Endothelial cell of umbilical vein (primary cell): ENCODE measurements around the gene SEPTIN5. TPM values are rescaled to one million over a fixed set of nuclear protein-coding genes. Genes with fewer than 3 reads are reported as not detected.

Experiments
- BruUV-seq: library from RNA; stranded (reverse); fragments of 400-500 nt; replicated peaks from 2 replicates; lab custom pipeline; 2021; lab: Mats Ljungman, UMichigan
- CTCF ChIA-PET: fragments of 300-600, 350-600 bp; sonication (Branson Sonifier 250); formaldehyde crosslinking; loops from one replicate; lab custom pipeline; 2021; ENCODE audit warnings: antibody characterized with exemption, inconsistent platforms; lab: Charles Lee
- POLR2A ChIA-PET: fragments of 300-600, 350-600 bp; sonication (Branson Sonifier 250); formaldehyde crosslinking; loops from one replicate; lab custom pipeline; 2021; ENCODE audit warnings: antibody characterized with exemption, inconsistent platforms; lab: Charles Lee
- DNase-seq: peaks from one replicate; pipeline ENCODE4 v3.0.0-alpha.2; 2011; ENCODE audit warnings: low read depth, low spot score
- FAIRE-seq: peaks from 2 replicates; lab custom pipeline; 2011; peaks lifted over from hg19 to GRCh38; lab: Jason Lieb, UNC
- H2AFZ ChIP-seq: 2 replicates; pipeline ENCODE4 v1.6.0; 2012; ENCODE audit warnings: low read depth, low read length, control low read depth, inconsistent platforms
- H3K27ac ChIP-seq: 2 replicates; pipeline ENCODE4 v1.5.1; 2011; ENCODE audit warnings: low read depth, mild to moderate bottlenecking, control low read depth, low read length, moderate library complexity; ENCODE audit not compliant: insufficient read depth
- H3K27me3 ChIP-seq, 2 experiments: 2 replicates each; pipeline versions ENCODE4 v1.6.0 to v1.6.1; 2011; ENCODE audit warnings: low read length in 2 of 2, mixed read lengths in 1 of 2; ENCODE audit not compliant: control insufficient read depth in 2 of 2, insufficient read depth in 2 of 2
- H3K36me3 ChIP-seq, 2 experiments: 2 replicates in 1 of 2; 3 replicates in 1 of 2; pipeline ENCODE4 v1.5.1; 2011; ENCODE audit warnings: low read length in 2 of 2, mild to moderate bottlenecking in 1 of 2, moderate library complexity in 1 of 2; ENCODE audit not compliant: control insufficient read depth in 2 of 2, insufficient read depth in 2 of 2; ENCODE audit errors: extremely low read depth in 1 of 2
- H3K4me1 ChIP-seq: 3 replicates; pipeline ENCODE4 v1.5.1; 2011; ENCODE audit warnings: mild to moderate bottlenecking, low read length; ENCODE audit not compliant: control insufficient read depth, insufficient read depth; ENCODE audit errors: extremely low read depth
- H3K4me2 ChIP-seq: 2 replicates; pipeline ENCODE4 v1.6.1; 2011; ENCODE audit warnings: low read length, control low read depth, mixed read lengths; ENCODE audit not compliant: insufficient read depth
- H3K4me3 ChIP-seq, 3 experiments: fragments of 200-600 bp in 1 of 3; sonication (generic), shearing (Covaris generic) in 1 of 3; replicated peaks in 1 of 3; 2 replicates each; pipeline ENCODE4 v1.5.1; 2011 to 2016; ENCODE audit warnings: control low read depth in 3 of 3, low read length in 3 of 3, mild to moderate bottlenecking in 2 of 3, inconsistent platforms in 1 of 3, low read depth in 1 of 3, moderate library complexity in 1 of 3; ENCODE audit not compliant: insufficient read depth in 1 of 3
- H3K79me2 ChIP-seq: 2 replicates; pipeline ENCODE4 v1.6.0; 2012; ENCODE audit warnings: low read length, inconsistent platforms; ENCODE audit not compliant: control insufficient read depth, insufficient read depth
- H3K9ac ChIP-seq: replicated peaks from 2 replicates; pipeline ENCODE3; 2011; ENCODE audit warnings: low read length, control low read depth; ENCODE audit not compliant: insufficient read depth; ENCODE audit errors: extremely low read depth
- H3K9me1 ChIP-seq: replicated peaks from 3 replicates; pipeline ENCODE4 v1.6.0; 2011; ENCODE audit warnings: mild to moderate bottlenecking, low read length; ENCODE audit not compliant: control insufficient read depth, insufficient read depth; ENCODE audit errors: extremely low read depth
- H3K9me3 ChIP-seq: replicated peaks from 2 replicates; pipeline ENCODE4 v1.5.1; 2012; ENCODE audit warnings: low read length, inconsistent platforms; ENCODE audit not compliant: control insufficient read depth, insufficient read depth
- H4K20me1 ChIP-seq: replicated peaks from 2 replicates; pipeline ENCODE3; 2011; ENCODE audit warnings: mild to moderate bottlenecking, low read length; ENCODE audit not compliant: control insufficient read depth, insufficient read depth; ENCODE audit errors: extremely low read depth
- EZH2 ChIP-seq: IDR thresholded peaks from 2 replicates; pipeline ENCODE4 v1.6.1; 2012; ENCODE audit warnings: borderline replicate concordance, low read depth, mild to moderate bottlenecking, moderate library complexity, low read length, inconsistent platforms; ENCODE audit not compliant: severe bottlenecking
- FOS ChIP-seq: IDR thresholded peaks from 2 replicates; pipeline ENCODE4 v1.6.1; 2011; ENCODE audit warnings: mild to moderate bottlenecking, low read length, moderate library complexity, borderline replicate concordance; ENCODE audit not compliant: insufficient read depth
- JUN ChIP-seq: IDR thresholded peaks from 2 replicates; pipeline ENCODE4 v1.6.1; 2011; ENCODE audit warnings: borderline replicate concordance, low read depth; ENCODE audit not compliant: insufficient read length, insufficient read depth
- MYC ChIP-seq: IDR thresholded peaks from one replicate; pipeline ENCODE4 v1.6.1; 2011; ENCODE audit warnings: mild to moderate bottlenecking, low read depth, low read length
- POLR2A ChIP-seq: IDR thresholded peaks from 2 replicates; pipeline ENCODE4 v1.6.1; 2012; ENCODE audit warnings: low read depth, mild to moderate bottlenecking, control low read depth, low read length
- POLR2AphosphoS5 ChIP-seq: IDR thresholded peaks from 2 replicates; pipeline ENCODE4 v1.6.1; 2012; ENCODE audit warnings: low read depth, mild to moderate bottlenecking, control low read depth, low read length, moderate library complexity; ENCODE audit not compliant: insufficient read depth
- dilution Hi-C: fragments of 300-500 bp; cut with MboI; formaldehyde crosslinking; loops from one replicate; pipeline ENCODE4 v1.15.0; 2019; ENCODE audit warnings: low sequenced_read_pairs; ENCODE audit not compliant: extremely low pct_ligation_motif_present
- intact Hi-C: fragments of 100-400 bp; cut with micrococcal nuclease; formaldehyde crosslinking; loops from one replicate; pipeline ENCODE4 v1.10.0; 2022
- polyA plus RNA-seq, 4 experiments: library from polyadenylated mRNA; depleted of rRNA in 3 of 4; stranded (reverse) in 3 of 4; unstranded in 1 of 4; fragments of >200 nt; gene quantifications; 2 replicates each; pipeline versions ENCODE4 v1.2.1 to v1.2.3, GENCODE V29; 2011 to 2012; ENCODE audit warnings: missing spikeins in 1 of 4
- total RNA-seq: library from RNA; stranded (reverse); gene quantifications from 2 replicates; pipeline ENCODE4 v1.2.3, GENCODE V29; 2021
- TF ChIP-seq, protein P1 (sequence below): IDR thresholded peaks from 2 replicates; pipeline ENCODE4 v1.6.1; 2011; ENCODE audit not compliant: insufficient read depth, insufficient read length
- TF ChIP-seq, protein P2 (sequence below), 2 donors: IDR thresholded peaks; 1 replicate in 1 of 2; 2 replicates in 1 of 2; pipeline ENCODE4 v1.5.1; 2011; ENCODE audit warnings: low read length in 2 of 2, mild to moderate bottlenecking in 2 of 2, moderate library complexity in 2 of 2, control low read depth in 1 of 2, inconsistent platforms in 1 of 2, low read depth in 1 of 2; ENCODE audit not compliant: insufficient read depth in 1 of 2; ENCODE audit errors: extremely low read depth in 1 of 2

The SEPTIN5 gene
- total and polyA plus RNA-seq, 2 donors (not counting 3 experiments of a cell fraction or from before 2014, with no cell fraction given), result 31.1 to 35.8 TPM

DNA sequence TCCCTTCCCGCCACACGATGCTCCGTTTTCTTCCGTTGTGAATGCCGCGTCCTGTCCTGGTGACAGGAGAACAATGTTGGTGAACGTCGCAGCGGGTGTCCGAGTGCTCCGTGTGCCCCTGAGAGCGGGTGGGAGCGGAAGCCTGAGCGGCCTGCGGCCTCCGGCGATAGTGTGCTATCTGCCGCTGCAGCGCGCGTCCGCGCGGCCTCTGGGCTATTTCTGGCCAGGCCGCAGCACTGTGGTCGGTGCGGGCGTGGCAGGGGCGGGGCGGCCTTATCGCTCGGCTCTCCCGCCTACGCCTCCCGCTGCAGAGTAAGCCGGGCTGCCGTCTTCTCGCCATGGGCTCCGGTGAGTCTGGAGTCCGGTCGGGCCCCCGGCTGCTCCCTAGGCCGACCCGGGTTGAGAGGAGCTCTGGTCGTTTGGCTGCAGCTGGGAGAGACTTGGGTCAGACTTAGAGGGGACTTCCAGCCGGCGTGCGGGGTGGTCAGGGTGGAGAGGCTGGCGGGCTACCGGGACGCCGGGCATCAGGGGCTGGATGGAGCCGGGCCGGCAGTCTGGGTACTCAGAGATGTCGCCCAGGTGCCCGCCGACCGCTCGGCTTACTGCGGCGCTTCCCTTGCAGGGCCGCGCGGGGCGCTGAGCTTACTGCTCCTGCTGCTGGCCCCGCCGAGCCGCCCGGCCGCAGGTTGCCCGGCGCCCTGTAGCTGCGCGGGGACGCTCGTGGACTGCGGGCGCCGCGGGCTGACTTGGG lies 9.1 kb downstream of the SEPTIN5 start, which contains the start of gene GP1BB:
Gene GP1BB, plus strand, starts transcription at position 308 of the 751 bp plus-strand sequence. Its CDS starts 31 bp downstream, at position 339.
- POLR2A ChIA-PET, result no interaction called here
- TF ChIP-seq, protein P1, sequence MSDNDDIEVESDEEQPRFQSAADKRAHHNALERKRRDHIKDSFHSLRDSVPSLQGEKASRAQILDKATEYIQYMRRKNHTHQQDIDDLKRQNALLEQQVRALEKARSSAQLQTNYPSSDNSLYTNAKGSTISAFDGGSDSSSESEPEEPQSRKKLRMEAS, result no peak
- no peak for TF ChIP-seq MYC
- TF ChIP-seq, protein P2, sequence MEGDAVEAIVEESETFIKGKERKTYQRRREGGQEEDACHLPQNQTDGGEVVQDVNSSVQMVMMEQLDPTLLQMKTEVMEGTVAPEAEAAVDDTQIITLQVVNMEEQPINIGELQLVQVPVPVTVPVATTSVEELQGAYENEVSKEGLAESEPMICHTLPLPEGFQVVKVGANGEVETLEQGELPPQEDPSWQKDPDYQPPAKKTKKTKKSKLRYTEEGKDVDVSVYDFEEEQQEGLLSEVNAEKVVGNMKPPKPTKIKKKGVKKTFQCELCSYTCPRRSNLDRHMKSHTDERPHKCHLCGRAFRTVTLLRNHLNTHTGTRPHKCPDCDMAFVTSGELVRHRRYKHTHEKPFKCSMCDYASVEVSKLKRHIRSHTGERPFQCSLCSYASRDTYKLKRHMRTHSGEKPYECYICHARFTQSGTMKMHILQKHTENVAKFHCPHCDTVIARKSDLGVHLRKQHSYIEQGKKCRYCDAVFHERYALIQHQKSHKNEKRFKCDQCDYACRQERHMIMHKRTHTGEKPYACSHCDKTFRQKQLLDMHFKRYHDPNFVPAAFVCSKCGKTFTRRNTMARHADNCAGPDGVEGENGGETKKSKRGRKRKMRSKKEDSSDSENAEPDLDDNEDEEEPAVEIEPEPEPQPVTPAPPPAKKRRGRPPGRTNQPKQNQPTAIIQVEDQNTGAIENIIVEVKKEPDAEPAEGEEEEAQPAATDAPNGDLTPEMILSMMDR (IDR thresholded peaks at IDR 0.05; ENCODE audit: extremely low read depth in 1 of 2, insufficient read depth in 1 of 2, low read depth in 1 of 2, low read length in 2 of 2), result peak in 1 of 2 donors; percentile 31
- TF ChIP-seq POLR2AphosphoS5, result no peak
- no peak for TF ChIP-seq POLR2A
- TF ChIP-seq EZH2, result peak; percentile 17
- TF ChIP-seq FOS, result no peak
- TF ChIP-seq JUN, result no peak
- no TSS peak for BruUV-seq

More for the DNA sequence above, 9.1 kb downstream of the SEPTIN5 start, which contains the start of gene GP1BB:
- Histone ChIP-seq H3K27ac (no peak within 1 kb of the TSS), H3K79me2 (no peaks in the 10 kb centered on the region), H3K4me1 (peaks cover 4% of the 10 kb centered on the region), H3K4me2 (peak within 1 kb of the TSS; percentile 41), H3K9me3 (no peaks in the 10 kb centered on the region), H3K4me3 (peak within 1 kb of the TSS in 2 of 3 experiments; percentile 16 to 22), H3K9ac (no peak within 1 kb of the TSS), H3K9me1 (no peaks in the 10 kb centered on the region), H3K27me3 (peaks cover 0 to 2% of the 10 kb centered on the region in 2 experiments), H2AFZ (peak within 1 kb of the TSS; percentile 47), H4K20me1 (no peaks in the 10 kb centered on the region), H3K36me3 (peaks cover 0 to 14% of the 10 kb centered on the region in 2 experiments)
- CTCF ChIA-PET, result interaction anchor here (0.9 to 1.7 kb wide), 24 partner anchors 9 to 544 kb away, joined by 3 to 54 read pairs (median 4); partner anchors contain the start of genes GNB1L, RTL10 and SEPTIN5
- intact Hi-C loops, result no loop called here
- FAIRE-seq, result peak; percentile 38
- dilution Hi-C loops, result no loop called here
- peak; percentile 39 for DNase-seq
